IPS-18c (cell line): Measurements from ENCODE around the gene FLT4.

Experiments
- H3K4me3 ChIP-seq: 2 replicates; pipeline ENCODE4 v1.7.0; 2013; ENCODE audit warnings: low read depth, mild to moderate bottlenecking, low read length, moderate library complexity; ENCODE audit not compliant: insufficient read depth
- H3K9me3 ChIP-seq: one replicate; pipeline ENCODE4 v1.6.1; 2013; ENCODE audit warnings: mild to moderate bottlenecking, low read length, moderate library complexity; ENCODE audit not compliant: control insufficient read depth, insufficient read depth

Gene FLT4

DNA sequence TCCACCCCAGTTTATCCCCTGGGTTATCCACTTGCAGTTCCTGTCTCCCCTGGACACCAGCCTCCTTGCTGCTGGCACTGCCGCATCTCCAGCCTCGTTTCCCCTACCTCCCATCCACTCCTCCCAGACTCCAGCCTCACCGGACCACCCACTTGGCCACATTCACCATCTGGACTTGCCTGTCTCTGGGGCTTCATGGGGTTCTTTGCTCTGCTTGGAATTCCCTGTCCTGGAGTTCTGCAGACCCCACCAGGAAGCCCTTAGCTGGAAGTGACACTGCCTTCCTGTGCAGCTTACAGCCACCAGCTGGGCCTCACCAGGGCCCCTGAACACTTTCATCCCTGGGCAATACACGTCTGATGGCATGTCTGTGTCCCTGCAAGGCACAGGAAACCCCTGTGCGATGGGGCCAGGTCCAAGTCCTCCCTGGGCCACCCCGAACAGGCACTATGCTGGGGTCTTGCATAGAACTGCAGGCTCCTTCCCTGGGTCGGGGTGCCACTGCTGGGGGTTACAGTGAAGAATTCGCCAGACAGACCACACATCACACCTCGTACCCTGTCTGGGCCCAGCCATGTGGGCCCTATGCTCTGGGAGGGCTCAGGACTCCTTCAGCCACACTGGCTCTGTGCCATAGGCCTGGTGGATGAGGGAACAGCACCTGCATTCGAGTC is 3.0 kb downstream of the FLT4 start:
- no peak overlapping the region for H3K4me3 ChIP-seq
- H3K9me3 ChIP-seq: peaks cover 3% of the 10 kb centered on the region

DNA sequence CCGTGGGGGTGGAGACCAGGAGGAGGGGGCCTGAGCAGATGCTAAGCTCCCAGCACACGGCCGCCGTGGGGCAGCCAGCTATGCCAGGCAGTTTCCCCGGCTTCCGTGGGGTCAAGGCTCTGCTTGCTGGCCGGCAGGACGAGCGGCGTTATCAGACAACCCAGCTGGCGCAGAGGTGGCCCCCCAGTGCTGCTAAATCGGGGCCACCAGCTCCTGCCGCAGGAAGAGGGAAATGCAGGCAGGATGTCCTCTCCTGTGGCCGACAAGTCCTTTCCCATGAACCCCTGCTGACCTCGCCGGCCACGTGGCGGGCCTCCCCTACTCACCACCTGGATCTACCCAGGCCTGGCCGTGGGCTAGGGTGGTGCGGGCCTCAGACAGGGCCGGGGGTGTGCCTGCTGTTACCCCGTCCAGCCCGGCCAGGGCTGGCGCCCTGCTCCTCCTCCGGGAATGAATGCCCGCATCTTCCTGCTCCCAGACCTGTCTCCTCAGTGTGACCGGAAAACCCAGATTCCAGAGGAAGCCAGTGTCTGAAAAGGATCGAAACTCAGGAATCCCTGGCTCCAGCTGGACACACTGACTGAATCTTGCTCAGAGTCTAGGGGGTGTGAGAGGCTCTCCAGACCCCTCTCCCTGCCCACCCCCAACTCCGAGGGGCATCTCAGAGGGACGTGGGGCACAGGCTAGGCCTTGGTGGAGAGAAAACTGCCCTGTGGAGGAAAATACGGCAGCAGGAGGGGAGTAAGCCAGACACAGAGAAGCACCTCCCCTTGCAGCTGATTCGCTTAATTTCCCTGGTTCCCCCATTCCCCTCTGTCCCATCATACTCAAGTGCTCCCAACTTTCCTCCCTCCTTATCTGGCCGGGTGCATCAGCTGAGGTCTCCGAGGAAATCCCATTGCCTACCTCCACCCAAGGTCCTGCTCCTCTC is 3.9 kb downstream of the FLT4 start:
- Histone ChIP-seq H3K4me3 (no peak overlapping the region), H3K9me3 (peaks cover 3% of the 10 kb centered on the region)

GRCh38 chr5:180644825-180645273 is 4.6 kb downstream of the FLT4 start:
- Histone ChIP-seq H3K9me3 (no peaks in the 10 kb centered on the region), H3K4me3 (no peak overlapping the region)

DNA sequence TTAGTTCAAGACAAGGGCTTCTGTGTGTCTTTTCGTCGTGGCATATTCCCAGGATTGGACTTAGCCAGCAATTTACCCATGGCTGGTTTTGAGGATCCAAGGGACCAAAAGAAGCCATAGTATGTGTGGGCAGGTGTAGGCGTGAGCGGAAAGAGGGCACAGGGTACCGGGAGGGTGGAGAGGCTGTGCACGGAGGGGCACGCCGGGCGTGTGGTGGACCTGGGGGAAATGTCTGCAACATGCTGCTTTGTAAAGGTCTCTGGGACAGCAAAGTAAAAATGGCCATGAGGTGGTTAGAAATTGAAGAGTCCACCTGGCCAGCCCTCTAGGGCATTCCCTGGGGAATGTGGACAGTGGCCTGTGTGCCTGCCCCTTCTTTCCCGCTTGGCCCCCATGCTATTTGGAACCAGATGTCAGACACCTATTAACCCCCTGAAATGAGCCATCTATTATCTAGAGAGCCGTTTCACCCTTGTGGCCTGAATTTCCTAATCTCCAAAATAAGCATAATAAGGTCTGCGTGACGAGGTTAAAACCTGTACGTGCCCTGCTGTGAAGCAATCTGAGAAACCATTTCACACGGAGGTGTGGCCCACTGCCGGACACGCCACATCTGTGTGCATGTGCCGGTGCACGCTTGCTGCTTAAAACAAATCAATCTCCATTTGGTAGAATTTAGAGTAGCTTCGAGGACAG is 5.1 kb downstream of the FLT4 start:
- H3K9me3 ChIP-seq: no peaks in the 10 kb centered on the region
- no peak overlapping the region for H3K4me3 ChIP-seq

DNA sequence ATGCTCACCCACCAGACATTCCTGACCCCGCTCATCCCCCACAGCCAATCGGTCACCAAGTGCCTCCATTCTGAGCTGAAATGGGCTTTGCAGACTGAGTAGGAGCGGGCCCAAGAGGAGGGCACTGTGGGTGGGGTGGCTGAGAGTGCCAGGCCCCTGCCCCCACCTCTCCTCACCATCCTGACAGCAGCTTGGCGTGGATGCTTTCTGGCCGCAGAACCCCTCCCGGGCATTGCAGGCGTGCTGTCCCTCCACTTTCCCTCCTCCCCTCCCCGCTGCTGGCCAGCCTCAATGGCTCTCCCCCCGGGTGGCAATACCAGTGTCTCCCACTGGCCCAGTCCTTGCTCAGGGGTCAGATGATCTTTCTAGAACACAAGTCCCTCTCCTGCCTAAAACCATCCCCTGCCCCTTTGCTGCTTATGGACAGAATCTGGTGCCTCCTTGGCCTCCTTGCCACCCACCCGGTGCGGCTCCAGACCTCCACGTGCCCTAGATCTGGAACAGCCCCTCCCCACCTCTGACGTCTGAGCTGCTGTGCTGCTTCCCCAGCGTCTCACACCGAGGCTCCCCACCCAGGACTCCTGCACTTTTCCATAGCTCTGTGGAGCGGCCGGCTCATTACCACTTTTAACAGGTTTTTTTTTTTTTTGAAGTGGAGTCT is 6.1 kb downstream of the FLT4 start:
- Histone ChIP-seq H3K9me3 (no peaks in the 10 kb centered on the region), H3K4me3 (no peak overlapping the region)

- no peak overlapping the region for H3K4me3 ChIP-seq
Observed at GRCh38 chr5:180642779-180643178, 6.6 kb downstream of the FLT4 start.

DNA sequence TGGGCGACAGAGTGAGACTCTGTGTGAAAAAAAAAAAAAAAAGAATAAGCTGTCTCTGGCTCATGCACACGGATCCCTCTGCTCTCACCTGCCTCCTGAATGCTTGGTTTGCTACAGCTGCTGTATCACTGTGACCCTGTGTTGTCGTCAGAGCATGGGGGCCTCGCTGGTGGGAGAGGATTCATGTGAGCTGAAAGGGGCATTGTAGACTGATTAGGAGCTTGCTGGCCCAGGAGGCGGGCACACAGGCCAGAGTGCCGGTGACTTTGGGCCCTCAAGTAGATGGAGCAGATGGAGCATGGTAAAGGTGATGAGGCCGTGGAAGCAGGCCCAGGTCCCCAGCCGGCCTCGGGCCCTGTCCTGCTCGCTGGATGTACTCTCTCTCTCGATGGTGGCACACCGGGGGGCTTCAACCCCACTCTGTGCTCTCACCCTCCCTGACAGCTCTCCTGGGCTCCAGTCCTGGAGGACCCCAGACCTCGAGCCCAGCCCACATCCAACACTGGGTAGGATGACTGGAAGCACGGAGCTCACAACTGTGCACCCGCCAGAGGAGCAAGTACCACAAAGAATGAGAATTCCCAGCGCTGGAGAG is 7.1 kb downstream of the FLT4 start:
- no peaks in the 10 kb centered on the region for H3K9me3 ChIP-seq

More at GRCh38 chr5:180642779-180643178, 6.6 kb downstream of the FLT4 start:
- no peaks in the 10 kb centered on the region for H3K9me3 ChIP-seq

GRCh38 chr5:180641566-180641900 is 7.9 kb downstream of the FLT4 start:
- H3K9me3 ChIP-seq: no peaks in the 10 kb centered on the region

More for the DNA sequence above, 7.1 kb downstream of the FLT4 start:
- no peak overlapping the region for H3K4me3 ChIP-seq

GRCh38 chr5:180640861-180641565 is 8.4 kb downstream of the FLT4 start:
- H3K9me3 ChIP-seq: no peaks in the 10 kb centered on the region
- no peak overlapping the region for H3K4me3 ChIP-seq

More at GRCh38 chr5:180641566-180641900, 7.9 kb downstream of the FLT4 start:
- H3K4me3 ChIP-seq: no peak overlapping the region

- H3K4me3 ChIP-seq: no peak overlapping the region
- no peaks in the 10 kb centered on the region for H3K9me3 ChIP-seq
Observed at GRCh38 chr5:180640611-180640860, 8.9 kb downstream of the FLT4 start.

DNA sequence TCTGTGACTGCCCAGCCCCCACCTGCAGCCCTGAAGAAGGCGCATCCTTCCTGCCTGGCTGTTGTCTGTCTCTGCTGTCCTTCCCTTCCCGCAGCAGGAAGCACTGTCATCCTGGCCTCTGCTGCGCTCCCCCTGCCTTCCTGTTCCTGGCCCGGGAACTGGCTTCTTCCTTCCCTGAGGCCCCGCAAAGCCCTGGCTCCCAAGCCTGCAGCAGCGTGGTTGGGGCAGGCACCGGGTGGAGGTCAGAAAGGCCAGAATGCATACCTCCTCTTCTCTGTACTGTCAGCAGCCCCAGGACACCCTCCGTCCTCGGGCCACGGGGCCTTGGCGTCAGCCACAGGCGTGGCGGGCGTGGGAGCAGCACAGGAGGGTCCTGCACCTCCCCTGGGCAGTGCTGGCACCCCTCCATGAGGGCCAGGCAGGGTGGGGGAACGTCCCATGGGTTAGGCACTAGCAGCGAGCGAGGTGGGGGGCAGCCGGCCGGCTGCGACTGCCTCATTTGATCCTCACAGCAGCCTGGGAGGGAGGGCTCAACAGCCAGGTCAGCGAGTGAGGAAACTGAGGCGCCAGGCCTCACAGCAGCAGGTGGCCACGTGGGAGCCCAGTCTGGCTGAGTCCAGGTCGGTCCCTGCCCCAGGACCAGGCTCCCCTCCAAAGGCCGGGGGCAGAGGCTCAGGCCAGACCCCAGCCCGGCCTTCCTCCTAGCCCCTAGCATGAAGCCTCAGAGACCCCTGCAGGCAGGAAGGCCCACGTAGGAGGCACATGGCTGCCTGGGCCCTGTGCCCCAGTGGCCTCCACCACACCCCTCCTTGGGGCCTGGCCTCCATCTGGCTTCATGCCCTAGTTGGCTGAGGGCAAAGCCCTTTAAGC is 9.4 kb downstream of the FLT4 start:
- no peak overlapping the region for H3K4me3 ChIP-seq
- no peaks in the 10 kb centered on the region for H3K9me3 ChIP-seq

- Histone ChIP-seq H3K4me3 (no peak overlapping the region), H3K9me3 (no peaks in the 10 kb centered on the region)
Observed at GRCh38 chr5:180639287-180639686, 10.1 kb downstream of the FLT4 start.

DNA sequence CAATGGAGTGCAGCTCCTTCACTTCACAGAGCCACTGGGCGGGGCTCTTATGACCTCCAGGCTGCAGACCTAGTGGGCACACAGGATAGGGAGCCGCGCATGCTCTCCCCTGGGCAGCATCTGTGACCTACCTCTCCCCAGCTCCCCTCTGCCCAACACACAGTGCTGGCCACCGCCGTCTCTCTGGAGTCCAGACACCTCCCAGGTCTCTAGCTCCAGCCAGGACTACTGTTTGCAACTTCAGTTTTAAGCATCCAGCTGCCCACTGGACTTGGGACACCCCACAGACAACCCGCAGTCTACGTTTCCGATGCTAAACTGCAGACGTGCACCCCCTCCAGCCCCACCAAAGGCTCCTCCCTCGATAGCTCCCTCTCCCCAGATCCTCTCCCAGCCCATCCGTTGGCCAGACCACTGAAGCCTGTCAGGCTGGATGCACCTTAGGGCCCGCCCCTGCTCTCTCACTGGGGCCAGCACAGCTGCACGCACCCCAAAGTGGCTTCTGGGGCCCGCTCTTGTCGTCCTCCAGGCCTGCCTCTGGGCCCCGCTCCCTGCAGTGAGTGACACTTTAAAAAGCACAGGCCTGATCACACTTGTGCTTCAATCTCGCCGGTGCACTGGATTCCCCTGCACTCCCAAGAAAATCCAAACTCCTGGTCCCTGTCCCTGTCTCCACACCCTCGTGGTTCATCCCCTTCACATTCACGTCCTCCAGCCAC is 11.3 kb downstream of the FLT4 start:
- no peak overlapping the region for H3K4me3 ChIP-seq
- H3K9me3 ChIP-seq: no peaks in the 10 kb centered on the region

- H3K9me3 ChIP-seq: no peaks in the 10 kb centered on the region
- no peak overlapping the region for H3K4me3 ChIP-seq
Observed at GRCh38 chr5:180636403-180637075, 12.9 kb downstream of the FLT4 start.

- no peaks in the 10 kb centered on the region for H3K9me3 ChIP-seq
- no peak overlapping the region for H3K4me3 ChIP-seq
Observed at GRCh38 chr5:180636016-180636402, 13.4 kb downstream of the FLT4 start.
